SJSA1 (cell line): ENCODE data around the gene SLC6A3. TPM values are rescaled to one million over a fixed set of nuclear protein-coding genes. Genes with fewer than 3 reads are reported as not detected.
"Not testable (repeated sequence)": the region's sequence is repeated elsewhere in the genome, so short reads cannot be mapped to it uniquely, and the experiment has no call there.

ENCODE experiments used
- DNase-seq, 2 experiments: peaks; one replicate each; pipeline ENCODE4 v3.0.0-alpha.2; 2015 to 2020; ENCODE audit warnings: low spot score in 2 of 2, low read depth in 1 of 2
- H3K27ac ChIP-seq: fragments of 250-450 bp; sonication (Bioruptor Pico); 2 replicates; pipeline ENCODE4 v1.5.1; 2020; ENCODE audit warnings: mild to moderate bottlenecking, moderate library complexity
- H3K27me3 ChIP-seq: fragments of 250-450 bp; sonication (Bioruptor Pico); replicated peaks from 2 replicates; pipeline ENCODE4 v1.5.1; 2020; ENCODE audit warnings: mild to moderate bottlenecking, moderate library complexity
- H3K36me3 ChIP-seq: fragments of 250-450 bp; sonication (Bioruptor Pico); 2 replicates; pipeline ENCODE4 v1.5.1; 2020; ENCODE audit warnings: mild to moderate bottlenecking
- H3K4me1 ChIP-seq: fragments of 250-450 bp; sonication (Bioruptor Pico); replicated peaks from 2 replicates; pipeline ENCODE4 v1.6.1; 2021; ENCODE audit warnings: mild to moderate bottlenecking
- H3K4me3 ChIP-seq: fragments of 250-450 bp; sonication (Bioruptor Pico); 2 replicates; pipeline ENCODE4 v1.5.1; 2020; ENCODE audit warnings: mild to moderate bottlenecking
- H3K9me3 ChIP-seq: fragments of 250-450 bp; sonication (Bioruptor Pico); replicated peaks from 2 replicates; pipeline ENCODE4 v1.5.1; 2020; ENCODE audit warnings: mild to moderate bottlenecking
- total RNA-seq: library from RNA; depleted of rRNA; stranded (reverse); fragments of >200 nt; shearing (Covaris generic); gene quantifications from 2 replicates; pipeline ENCODE4 v1.2.3, GENCODE V29; 2014

The SLC6A3 gene
- total RNA-seq, 1 experiment from 2014 or later = not detected

GRCh38 chr5:1368236-1368635, 77.0 kb downstream of the SLC6A3 start:
- Histone ChIP-seq H3K4me1 (no peaks in the 10 kb centered on the region), H3K27me3 (peaks cover 74% of the 10 kb centered on the region), H3K4me3 (no peak overlapping the region), H3K9me3 (no peaks in the 10 kb centered on the region), H3K36me3 (no peaks in the 10 kb centered on the region), H3K27ac (no peak overlapping the region)
- no peak for DNase-seq

DNA sequence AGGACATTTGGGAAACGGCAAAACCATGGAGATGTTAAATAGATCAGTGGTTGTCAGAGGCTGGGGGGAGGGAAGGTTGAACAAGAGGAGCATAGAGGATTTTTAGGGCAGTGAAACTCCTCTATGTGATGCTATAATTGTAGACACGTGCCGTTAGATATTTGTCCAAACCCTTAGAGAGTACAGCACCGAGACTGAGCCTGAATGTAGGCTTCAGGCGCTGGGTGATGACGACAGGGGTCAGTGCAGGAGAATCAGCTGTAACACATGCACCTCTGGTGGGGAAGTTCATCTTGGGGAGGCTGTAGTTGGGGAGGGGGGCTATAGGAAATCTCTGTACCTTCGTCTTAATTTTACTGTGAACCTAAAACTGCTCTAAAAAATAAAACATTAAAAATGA, 78.1 kb downstream of the SLC6A3 start:
- no peaks in the 10 kb centered on the region for H3K4me1 ChIP-seq
- H3K4me3 ChIP-seq = no peak overlapping the region
- H3K27ac ChIP-seq = no peak overlapping the region
- DNase-seq = no peak
- peaks cover 78% of the 10 kb centered on the region for H3K27me3 ChIP-seq
- no peaks in the 10 kb centered on the region for H3K9me3 ChIP-seq
- no peaks in the 10 kb centered on the region for H3K36me3 ChIP-seq

DNA sequence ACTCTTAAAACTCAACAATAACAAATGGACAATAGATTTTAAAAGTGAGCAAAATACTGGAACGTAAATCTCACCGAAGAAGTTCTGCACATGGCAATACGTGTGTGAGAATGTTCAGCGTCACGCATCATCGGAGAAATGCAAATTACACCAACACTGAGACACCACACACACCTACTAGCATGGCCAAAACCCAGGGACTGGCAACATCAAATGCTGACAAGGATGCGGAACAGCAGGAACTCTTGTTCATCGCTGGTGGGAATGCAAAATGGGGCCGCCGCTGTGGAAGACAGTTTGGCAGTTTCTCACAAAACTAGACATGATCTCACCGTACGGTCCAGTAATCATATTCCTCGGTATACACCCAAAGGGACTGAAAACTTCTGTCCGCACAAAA, 78.7 kb downstream of the SLC6A3 start:
- Histone ChIP-seq H3K4me3 (no peak overlapping the region), H3K9me3 (no peaks in the 10 kb centered on the region), H3K27ac (no peak overlapping the region), H3K4me1 (no peaks in the 10 kb centered on the region), H3K36me3 (no peaks in the 10 kb centered on the region), H3K27me3 (peaks cover 80% of the 10 kb centered on the region)
- DNase-seq = no peak

DNA sequence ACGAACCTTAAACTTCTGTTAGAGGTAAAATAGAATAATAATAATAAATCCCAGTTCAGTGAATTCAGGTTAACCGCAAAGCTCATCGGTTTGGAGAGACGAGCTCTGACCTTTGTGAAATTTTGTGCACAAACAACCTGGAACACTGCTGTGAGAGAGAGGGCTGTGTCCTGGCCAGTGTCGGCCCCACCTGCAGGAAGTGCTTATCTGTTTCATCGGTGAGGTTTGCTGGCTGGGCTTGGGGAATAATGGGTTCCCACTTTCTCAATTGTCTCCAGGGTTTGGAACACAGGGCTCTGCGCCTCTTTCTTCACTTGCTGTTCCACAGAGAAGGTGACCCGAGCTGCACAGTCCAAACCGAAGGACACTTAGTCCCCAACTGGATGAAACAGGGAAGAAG, 81.0 kb downstream of the SLC6A3 start:
- H3K36me3 ChIP-seq = no peaks in the 10 kb centered on the region
- no peaks in the 10 kb centered on the region for H3K4me1 ChIP-seq
- H3K27me3 ChIP-seq = peaks cover 83% of the 10 kb centered on the region
- no peak overlapping the region for H3K27ac ChIP-seq
- no peak for DNase-seq
- H3K4me3 ChIP-seq = no peak overlapping the region
- no peaks in the 10 kb centered on the region for H3K9me3 ChIP-seq

GRCh38 chr5:1363581-1363980, 81.7 kb downstream of the SLC6A3 start:
- no peak for DNase-seq
- no peaks in the 10 kb centered on the region for H3K36me3 ChIP-seq
- H3K4me1 ChIP-seq = no peaks in the 10 kb centered on the region
- H3K27me3 ChIP-seq = peaks cover 83% of the 10 kb centered on the region
- no peak overlapping the region for H3K27ac ChIP-seq
- no peak overlapping the region for H3K4me3 ChIP-seq
- no peaks in the 10 kb centered on the region for H3K9me3 ChIP-seq

- no peak for DNase-seq
- Histone ChIP-seq H3K9me3 (no peaks in the 10 kb centered on the region), H3K4me3 (no peak overlapping the region), H3K27me3 (peaks cover 85% of the 10 kb centered on the region), H3K4me1 (no peaks in the 10 kb centered on the region), H3K27ac (no peak overlapping the region), H3K36me3 (no peaks in the 10 kb centered on the region)
These were observed 82.1 kb downstream of the SLC6A3 start for GRCh38 chr5:1363160-1363559.

DNA sequence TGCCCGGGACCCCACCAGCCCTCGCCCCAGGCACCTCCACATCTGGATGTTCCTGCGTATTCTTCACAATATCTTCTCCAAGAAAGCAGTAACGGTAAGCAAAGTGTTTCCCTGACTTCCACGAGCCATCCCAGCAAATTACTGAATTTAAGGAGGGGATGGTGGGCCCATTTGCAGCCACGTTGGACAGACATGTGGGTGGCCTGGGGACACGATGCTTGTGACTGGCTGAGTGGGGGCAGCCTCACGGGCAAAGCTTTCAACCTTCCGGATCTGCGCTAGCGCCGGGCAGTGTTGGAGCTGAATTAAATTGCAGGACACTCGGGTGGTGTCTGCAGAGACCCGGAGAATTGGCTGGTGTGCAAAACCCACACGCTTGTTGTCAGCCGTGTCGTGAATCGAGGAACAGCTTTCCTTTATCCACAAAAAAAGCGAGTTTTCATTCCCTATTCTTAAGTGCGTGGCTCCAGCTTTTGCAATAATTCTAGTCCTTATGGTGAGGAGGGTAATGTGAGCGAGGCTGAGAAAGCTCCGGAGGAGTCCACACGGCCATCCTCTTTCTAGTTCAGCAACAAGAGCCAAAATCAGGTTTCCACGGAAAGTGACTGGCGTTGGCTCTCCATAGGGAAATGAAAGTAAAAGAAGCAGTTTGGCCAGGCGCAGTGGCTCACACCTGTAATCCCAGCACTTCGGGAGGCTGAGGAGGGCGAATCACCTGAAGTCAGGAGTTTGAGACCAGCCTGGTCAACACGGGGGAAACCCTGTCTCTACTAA, 82.8 kb downstream of the SLC6A3 start:
- Histone ChIP-seq H3K27me3 (peaks cover 84% of the 10 kb centered on the region), H3K27ac (no peak overlapping the region), H3K36me3 (no peaks in the 10 kb centered on the region), H3K4me1 (no peaks in the 10 kb centered on the region), H3K9me3 (no peaks in the 10 kb centered on the region), H3K4me3 (no peak overlapping the region)
- no peak for DNase-seq

- Histone ChIP-seq H3K27me3 (peaks cover 86% of the 10 kb centered on the region), H3K9me3 (no peaks in the 10 kb centered on the region), H3K36me3 (no peaks in the 10 kb centered on the region), H3K27ac (no peak overlapping the region), H3K4me1 (no peaks in the 10 kb centered on the region), H3K4me3 (no peak overlapping the region)
- no peak for DNase-seq
These were observed 84.4 kb downstream of the SLC6A3 start for GRCh38 chr5:1360861-1361260.

- not testable (repeated sequence) for H3K9me3 ChIP-seq, H3K27ac ChIP-seq, H3K4me1 ChIP-seq, H3K4me3 ChIP-seq, H3K36me3 ChIP-seq, DNase-seq
- H3K27me3 ChIP-seq = peaks cover 88% of the 10 kb centered on the region
These were observed 84.9 kb downstream of the SLC6A3 start for GRCh38 chr5:1360367-1360766.

GRCh38 chr5:1359713-1360112, 85.5 kb downstream of the SLC6A3 start:
- no peaks in the 10 kb centered on the region for H3K4me1 ChIP-seq
- no peak overlapping the region for H3K4me3 ChIP-seq
- no peaks in the 10 kb centered on the region for H3K9me3 ChIP-seq
- DNase-seq = no peak
- no peaks in the 10 kb centered on the region for H3K36me3 ChIP-seq
- peaks cover 88% of the 10 kb centered on the region for H3K27me3 ChIP-seq
- no peak overlapping the region for H3K27ac ChIP-seq

DNA sequence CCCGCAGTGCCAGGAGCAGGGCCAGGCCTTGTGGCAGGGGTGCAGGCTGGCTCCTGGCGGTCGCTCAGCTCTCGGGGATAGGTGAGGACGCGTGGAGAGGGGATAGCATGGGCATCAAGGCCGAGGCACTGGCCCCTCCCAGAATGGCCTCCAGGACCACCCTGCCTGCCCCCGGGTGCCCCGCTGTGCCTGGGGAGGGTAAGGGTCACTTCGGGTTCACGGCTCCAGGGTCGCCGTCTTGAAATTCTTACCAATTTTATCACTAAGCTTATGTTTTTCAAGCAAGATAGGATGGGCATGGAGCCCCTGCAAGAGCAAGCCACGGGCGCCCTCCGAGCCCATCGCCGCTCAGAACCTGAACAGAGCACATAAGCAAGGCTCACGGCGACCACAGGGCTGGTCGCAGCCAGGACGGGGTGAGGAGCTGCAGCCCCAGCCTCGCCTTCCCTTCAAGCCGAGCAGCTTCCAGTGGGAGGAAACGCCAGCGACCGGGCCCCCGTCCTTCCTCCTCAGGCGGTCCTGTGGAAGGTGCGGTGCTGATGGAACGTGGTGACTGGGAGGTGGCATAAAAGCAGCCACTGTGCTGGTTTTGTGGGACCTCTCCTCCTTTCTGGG, 86.1 kb downstream of the SLC6A3 start:
- DNase-seq = no peak
- no peaks in the 10 kb centered on the region for H3K4me1 ChIP-seq
- no peaks in the 10 kb centered on the region for H3K9me3 ChIP-seq
- peaks cover 88% of the 10 kb centered on the region for H3K27me3 ChIP-seq
- no peaks in the 10 kb centered on the region for H3K36me3 ChIP-seq
- no peak overlapping the region for H3K4me3 ChIP-seq
- no peak overlapping the region for H3K27ac ChIP-seq

DNA sequence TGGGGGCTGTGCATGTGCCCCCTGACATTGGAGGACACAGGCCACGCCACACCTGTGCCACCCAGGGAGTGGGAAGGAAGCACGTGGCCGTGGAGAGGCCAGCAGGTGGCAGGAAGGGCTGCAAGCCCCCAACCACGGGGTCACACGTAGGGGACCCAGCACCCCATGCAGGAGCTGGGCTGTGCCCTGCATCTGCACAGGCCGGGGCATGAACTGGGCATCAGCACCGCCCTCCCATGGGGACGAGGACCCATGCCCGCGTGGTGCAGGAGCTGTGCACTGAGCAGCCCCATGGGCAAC, 86.6 kb downstream of the SLC6A3 start:
- no peak for DNase-seq
- no peaks in the 10 kb centered on the region for H3K36me3 ChIP-seq
- no peaks in the 10 kb centered on the region for H3K9me3 ChIP-seq
- peaks cover 84% of the 10 kb centered on the region for H3K27me3 ChIP-seq
- no peak overlapping the region for H3K27ac ChIP-seq
- no peaks in the 10 kb centered on the region for H3K4me1 ChIP-seq
- H3K4me3 ChIP-seq = no peak overlapping the region

DNA sequence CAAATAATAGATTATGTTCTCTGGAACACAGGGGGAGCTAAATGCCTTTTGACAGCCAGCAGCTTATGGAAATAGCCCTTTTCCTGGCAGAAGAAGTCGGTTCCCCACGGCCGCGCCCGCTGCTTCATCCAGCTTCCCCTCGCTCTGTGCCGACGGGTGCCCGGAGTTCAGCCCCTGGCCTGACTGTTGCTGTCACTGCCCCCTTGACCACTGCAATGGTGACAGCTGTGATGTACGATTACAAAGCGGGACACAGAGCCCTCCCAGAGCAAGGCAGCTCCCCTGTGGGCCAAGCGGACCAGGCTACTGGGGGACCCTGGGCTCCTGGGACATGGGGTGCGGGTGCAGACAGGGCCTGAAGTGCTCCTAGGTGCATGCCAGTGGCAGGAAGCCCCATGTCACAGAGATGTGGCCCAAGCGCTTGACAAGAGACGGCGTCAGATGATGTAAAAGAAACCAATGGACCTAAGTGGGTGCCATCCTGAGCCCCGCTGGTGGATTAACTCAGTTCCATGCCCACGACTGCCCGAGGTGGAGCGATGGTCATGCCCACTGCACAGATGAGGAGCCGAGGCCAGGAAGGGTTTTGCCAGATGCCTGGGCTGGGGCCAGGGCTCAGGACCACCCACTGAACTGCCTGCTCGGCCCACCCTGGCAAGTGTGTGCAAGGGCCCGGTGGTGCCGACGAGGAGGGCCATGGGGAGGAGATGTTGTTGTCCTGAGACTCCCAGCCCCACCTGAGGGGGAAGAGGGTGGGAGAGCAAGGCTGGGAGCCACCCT, 87.1 kb downstream of the SLC6A3 start:
- Histone ChIP-seq H3K27ac (no peak overlapping the region), H3K4me1 (no peaks in the 10 kb centered on the region), H3K4me3 (no peak overlapping the region), H3K9me3 (no peaks in the 10 kb centered on the region), H3K27me3 (peaks cover 84% of the 10 kb centered on the region), H3K36me3 (no peaks in the 10 kb centered on the region)
- DNase-seq = no peak
